MM.1S (cell line): Measurements from ENCODE around the gene RPS15A.

Experiments used
- DNase-seq: peaks from one replicate; pipeline ENCODE4 v3.0.0-alpha.2; 2015
- H2AFZ ChIP-seq: fragments of 300-600 bp; sonication (generic); 2 replicates; pipeline ENCODE4 v1.6.0; 2016; ENCODE audit warnings: antibody characterized with exemption, low read length
- H3F3A ChIP-seq: fragments of 300-600 bp; sonication (generic); 2 replicates; pipeline ENCODE4 v1.6.1; 2016; ENCODE audit warnings: mild to moderate bottlenecking, antibody characterized with exemption, low read length, moderate library complexity, mixed read lengths; ENCODE audit not compliant: insufficient read depth
- H3K27ac ChIP-seq: fragments of 300-600 bp; sonication (generic); 2 replicates; pipeline ENCODE4 v1.5.1; 2016; ENCODE audit warnings: mild to moderate bottlenecking, low read length
- H3K27me3 ChIP-seq: fragments of 300-600 bp; sonication (generic); replicated peaks from 2 replicates; pipeline ENCODE4 v1.6.0; 2016; ENCODE audit warnings: low read length; ENCODE audit not compliant: insufficient read depth
- H3K36me3 ChIP-seq: fragments of 300-600 bp; sonication (generic); replicated peaks from 2 replicates; pipeline ENCODE4 v1.6.1; 2016; ENCODE audit warnings: mild to moderate bottlenecking, low read length, mixed read lengths; ENCODE audit not compliant: insufficient read depth
- H3K4me1 ChIP-seq: fragments of 300-600 bp; sonication (generic); 2 replicates; pipeline ENCODE4 v1.6.1; 2016; ENCODE audit warnings: low read length, mixed read lengths
- H3K4me2 ChIP-seq: fragments of 300-600 bp; sonication (generic); 2 replicates; pipeline ENCODE4 v1.6.0; 2016; ENCODE audit warnings: low read depth, low read length
- H3K4me3 ChIP-seq: fragments of 300-600 bp; sonication (generic); 2 replicates; pipeline ENCODE4 v1.5.1; 2016; ENCODE audit warnings: low read length, mixed read lengths
- H3K79me2 ChIP-seq: fragments of 300-600 bp; sonication (generic); 2 replicates; pipeline ENCODE4 v1.6.1; 2016; ENCODE audit warnings: mixed run types, low read length, mixed read lengths
- H3K9ac ChIP-seq: fragments of 300-600 bp; sonication (generic); 2 replicates; pipeline ENCODE4 v1.6.1; 2016; ENCODE audit warnings: low read length, mixed read lengths
- H3K9me2 ChIP-seq: fragments of 300-600 bp; sonication (generic); replicated peaks from 2 replicates; pipeline ENCODE4 v1.6.1; 2016; ENCODE audit warnings: mild to moderate bottlenecking, low read length, mixed read lengths; ENCODE audit not compliant: insufficient read depth
- H3K9me3 ChIP-seq: fragments of 300-600 bp; sonication (generic); replicated peaks from 2 replicates; pipeline ENCODE4 v1.6.1; 2016; ENCODE audit warnings: mild to moderate bottlenecking, low read length, mixed read lengths; ENCODE audit not compliant: insufficient read depth
- H4K20me1 ChIP-seq: fragments of 300-600 bp; sonication (generic); 2 replicates; pipeline ENCODE4 v1.6.1; 2016; ENCODE audit warnings: mild to moderate bottlenecking, low read length, moderate library complexity, mixed read lengths; ENCODE audit not compliant: insufficient read depth
- EZH2 ChIP-seq: fragments of 300-600 bp; sonication (generic); optimal IDR thresholded peaks from 2 replicates; pipeline ENCODE3; 2017; ENCODE audit warnings: low read depth, mild to moderate bottlenecking, antibody characterized with exemption, low read length, mixed read lengths
- EZH2phosphoT487 ChIP-seq: fragments of 300-600 bp; sonication (generic); IDR thresholded peaks from 2 replicates; pipeline ENCODE4 v1.6.1; 2018; ENCODE audit warnings: antibody characterized with exemption, low read length
- TF ChIP-seq, protein P1 (sequence below): fragments of 300-600 bp; sonication (generic); IDR thresholded peaks from 2 replicates; pipeline ENCODE4 v1.5.1; 2016; ENCODE audit warnings: antibody characterized with exemption, low read length, mixed read lengths

RPS15A gene

GRCh38 chr16:18832006-18832405 lies 41.9 kb upstream of the RPS15A start:
- DNase-seq: no peak
- H2AFZ ChIP-seq: no peak overlapping the region
- no peaks in the 10 kb centered on the region for H3K27me3 ChIP-seq
- H4K20me1 ChIP-seq: no peaks in the 10 kb centered on the region
- no peak overlapping the region for H3K4me3 ChIP-seq
- no peak overlapping the region for H3K27ac ChIP-seq
- peaks cover 3% of the 10 kb centered on the region; the same call in 1 of the 2 replicates for H3F3A ChIP-seq
- H3K36me3 ChIP-seq: peaks cover 10% of the 10 kb centered on the region
- no peaks in the 10 kb centered on the region for H3K79me2 ChIP-seq
- H3K9me3 ChIP-seq: no peaks in the 10 kb centered on the region
- no peaks in the 10 kb centered on the region for H3K9me2 ChIP-seq
- H3K4me1 ChIP-seq: no peaks in the 10 kb centered on the region
- no peak overlapping the region for H3K9ac ChIP-seq
- TF ChIP-seq EZH2phosphoT487 (no peak), EZH2 (no peak)
- TF ChIP-seq, protein P1, sequence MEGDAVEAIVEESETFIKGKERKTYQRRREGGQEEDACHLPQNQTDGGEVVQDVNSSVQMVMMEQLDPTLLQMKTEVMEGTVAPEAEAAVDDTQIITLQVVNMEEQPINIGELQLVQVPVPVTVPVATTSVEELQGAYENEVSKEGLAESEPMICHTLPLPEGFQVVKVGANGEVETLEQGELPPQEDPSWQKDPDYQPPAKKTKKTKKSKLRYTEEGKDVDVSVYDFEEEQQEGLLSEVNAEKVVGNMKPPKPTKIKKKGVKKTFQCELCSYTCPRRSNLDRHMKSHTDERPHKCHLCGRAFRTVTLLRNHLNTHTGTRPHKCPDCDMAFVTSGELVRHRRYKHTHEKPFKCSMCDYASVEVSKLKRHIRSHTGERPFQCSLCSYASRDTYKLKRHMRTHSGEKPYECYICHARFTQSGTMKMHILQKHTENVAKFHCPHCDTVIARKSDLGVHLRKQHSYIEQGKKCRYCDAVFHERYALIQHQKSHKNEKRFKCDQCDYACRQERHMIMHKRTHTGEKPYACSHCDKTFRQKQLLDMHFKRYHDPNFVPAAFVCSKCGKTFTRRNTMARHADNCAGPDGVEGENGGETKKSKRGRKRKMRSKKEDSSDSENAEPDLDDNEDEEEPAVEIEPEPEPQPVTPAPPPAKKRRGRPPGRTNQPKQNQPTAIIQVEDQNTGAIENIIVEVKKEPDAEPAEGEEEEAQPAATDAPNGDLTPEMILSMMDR: no peak
- H3K4me2 ChIP-seq: no peak overlapping the region

- TF ChIP-seq EZH2phosphoT487 (no peak), EZH2 (no peak)
- TF ChIP-seq, protein P1: no peak
- Histone ChIP-seq H3K27ac (no peak overlapping the region), H3K79me2 (no peaks in the 10 kb centered on the region), H2AFZ (no peak overlapping the region), H3K4me1 (no peaks in the 10 kb centered on the region), H3F3A (peaks cover 3% of the 10 kb centered on the region; the same call in 1 of the 2 replicates), H4K20me1 (no peaks in the 10 kb centered on the region), H3K9me2 (no peaks in the 10 kb centered on the region), H3K36me3 (peaks cover 4% of the 10 kb centered on the region; the same call in 1 of the 2 replicates), H3K4me3 (no peak overlapping the region), H3K27me3 (no peaks in the 10 kb centered on the region), H3K9me3 (no peaks in the 10 kb centered on the region), H3K4me2 (no peak overlapping the region), H3K9ac (no peak overlapping the region)
- no peak for DNase-seq
Measured at GRCh38 chr16:18829251-18829650, 39.1 kb upstream of the RPS15A start.

DNA sequence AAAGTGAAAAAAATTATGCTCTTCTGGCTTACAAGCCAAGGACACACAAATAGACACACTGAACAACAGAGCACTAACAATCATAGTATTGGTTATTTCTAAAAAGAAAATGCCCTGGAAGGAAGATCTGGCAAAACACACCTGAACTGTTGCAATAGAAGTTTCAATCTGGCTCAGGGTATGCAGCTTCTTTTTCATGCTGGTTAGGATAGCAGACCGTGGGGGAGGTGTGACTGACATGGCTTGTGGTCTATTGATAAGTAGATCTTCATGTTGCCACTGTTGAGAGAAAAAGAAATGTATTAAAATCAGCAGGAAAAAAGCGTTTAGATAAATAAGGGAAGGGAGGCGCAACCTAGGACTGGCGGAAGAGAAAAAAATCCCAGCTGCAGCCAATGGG lies 37.8 kb upstream of the RPS15A start:
- H3K9ac ChIP-seq: no peak overlapping the region
- no peak overlapping the region for H3K4me3 ChIP-seq
- TF ChIP-seq, protein P1: no peak
- TF ChIP-seq EZH2phosphoT487: no peak
- TF ChIP-seq EZH2: no peak
- no peaks in the 10 kb centered on the region for H3K9me3 ChIP-seq
- H3K27me3 ChIP-seq: no peaks in the 10 kb centered on the region
- H3K4me2 ChIP-seq: no peak overlapping the region
- H3K36me3 ChIP-seq: peaks cover 2% of the 10 kb centered on the region; the same call in 1 of the 2 replicates
- H2AFZ ChIP-seq: no peak overlapping the region
- H3K9me2 ChIP-seq: no peaks in the 10 kb centered on the region
- no peaks in the 10 kb centered on the region for H4K20me1 ChIP-seq
- no peak overlapping the region for H3K27ac ChIP-seq
- DNase-seq: no peak
- H3F3A ChIP-seq: peaks cover 1% of the 10 kb centered on the region; the same call in 1 of the 2 replicates
- H3K4me1 ChIP-seq: no peaks in the 10 kb centered on the region
- H3K79me2 ChIP-seq: no peaks in the 10 kb centered on the region
